Measurements from ENCODE around the gene APBB2.
"Not testable (repeated sequence)": the region's sequence is repeated elsewhere in the genome, so short reads cannot be mapped to it uniquely, and the experiment has no call there.

APBB2 gene

DNA sequence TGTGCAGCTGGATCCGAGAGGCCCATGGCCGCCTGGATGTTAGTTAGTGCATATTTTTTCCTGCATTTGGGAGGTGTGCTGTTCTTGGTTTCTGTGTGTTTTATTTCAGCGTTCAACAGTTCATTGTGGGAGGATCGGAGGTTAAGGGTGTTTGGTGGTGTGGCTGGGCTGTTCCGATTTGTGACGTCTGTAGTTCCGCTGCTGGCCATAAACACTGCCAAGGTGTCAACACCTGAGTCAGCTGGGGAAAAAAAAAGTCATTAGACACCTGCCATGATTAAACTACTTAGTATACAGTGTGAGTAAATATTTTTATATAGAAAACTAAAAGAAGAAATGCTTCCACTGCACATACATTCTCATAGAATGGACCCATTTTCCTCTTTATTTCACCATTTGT, 200.2 kb downstream of the APBB2 start:
- no peak for DNase-seq (ENCODE audit: low read depth)

DNA sequence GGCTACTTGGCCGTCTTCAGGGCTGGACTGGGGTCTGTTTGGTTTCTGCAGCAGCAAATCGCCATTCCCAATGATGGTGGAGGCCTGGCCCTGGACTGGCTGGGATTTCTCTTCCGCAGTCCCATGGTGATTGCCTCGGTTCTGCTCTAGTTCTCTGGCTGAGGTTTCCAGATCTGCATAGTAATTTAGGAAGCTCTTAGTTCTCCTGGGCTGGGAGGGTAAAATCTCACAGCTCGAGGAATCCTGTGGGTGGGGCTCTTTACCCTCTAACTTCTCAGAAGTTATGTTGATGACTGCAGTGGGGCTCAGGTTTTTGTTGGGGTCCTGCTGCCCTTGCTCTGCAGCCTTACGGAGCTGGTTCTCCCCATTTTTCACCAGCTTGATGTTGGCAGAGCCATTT, 200.6 kb downstream of the APBB2 start:
- no peak for DNase-seq (ENCODE audit: low read depth)

DNA sequence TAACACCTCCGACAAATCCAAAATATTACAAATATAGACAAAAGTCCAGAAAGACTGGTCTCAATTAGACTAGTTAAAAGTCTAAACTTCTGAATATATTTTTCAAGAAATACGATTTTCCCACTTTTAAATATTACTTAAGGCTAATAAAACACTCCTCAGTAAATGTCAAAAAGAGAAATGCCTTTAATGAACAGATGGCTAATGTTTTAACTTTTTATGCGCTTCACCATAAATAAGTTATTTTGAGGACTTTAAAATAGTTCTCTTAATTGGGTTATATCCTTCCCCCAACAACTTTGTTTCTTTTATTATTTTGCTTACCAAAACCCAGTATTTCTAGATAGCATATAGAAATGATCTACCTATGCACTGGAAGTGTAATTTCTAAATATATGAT, 201.4 kb downstream of the APBB2 start:
- no peak for DNase-seq (ENCODE audit: low read depth)

DNA sequence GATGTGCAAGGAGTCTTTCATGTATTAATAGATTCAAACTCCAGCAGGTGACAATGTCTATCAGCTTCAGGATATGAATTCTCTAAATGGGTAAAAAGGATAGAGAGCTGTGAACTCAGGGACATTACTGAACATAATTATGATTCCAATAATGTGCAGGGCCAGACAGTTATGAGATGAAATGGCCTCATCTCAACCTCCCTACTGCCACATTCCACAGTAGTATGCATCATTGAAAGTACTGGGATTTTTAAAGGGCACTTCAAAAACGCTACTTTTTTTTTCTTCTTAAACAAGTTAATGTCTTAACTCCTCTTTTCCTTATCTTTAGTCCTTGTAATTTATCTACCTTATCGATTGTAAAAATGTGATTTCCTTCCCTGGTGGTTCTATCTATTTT, 202.0 kb downstream of the APBB2 start:
- no peak for DNase-seq (ENCODE audit: low read depth)

DNA sequence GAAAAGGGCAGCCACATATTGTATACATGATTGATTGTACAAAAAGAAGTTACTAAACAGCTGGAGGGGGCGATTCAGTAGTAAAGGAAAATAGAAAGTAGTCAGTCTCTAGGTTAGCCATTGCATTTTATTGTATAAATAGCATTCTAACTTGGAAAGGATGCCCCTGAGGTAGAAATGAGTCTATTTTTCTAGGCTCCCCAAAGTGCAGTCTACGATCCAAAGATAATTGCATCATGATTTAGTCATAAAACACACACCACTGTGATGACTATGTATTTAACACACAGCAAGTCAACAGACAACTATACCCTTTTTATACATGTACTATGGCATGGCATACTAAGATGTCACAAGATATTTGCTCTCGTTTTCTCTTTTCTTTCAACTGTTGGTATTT, 204.9 kb downstream of the APBB2 start:
- no peak for DNase-seq (ENCODE audit: low read depth)

DNA sequence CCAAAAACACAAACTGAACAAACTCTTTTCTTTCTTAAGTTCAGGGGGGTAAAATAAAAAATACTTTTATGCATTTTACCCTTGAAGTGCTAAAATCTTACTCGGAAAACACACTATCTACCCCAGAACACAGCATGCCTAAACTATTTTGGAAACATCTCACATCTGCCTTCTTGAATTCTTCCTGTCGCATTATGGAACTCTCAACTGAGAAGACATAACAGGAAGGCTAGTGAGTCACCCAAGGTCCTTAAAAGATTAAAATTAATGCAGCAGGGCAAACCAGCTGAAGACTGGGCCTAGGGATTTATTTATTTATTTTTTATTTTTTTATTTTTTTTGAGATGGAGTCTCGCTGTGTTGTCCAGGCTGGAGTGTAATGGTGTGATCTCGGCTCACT, 208.2 kb downstream of the APBB2 start:
- no peak for DNase-seq (ENCODE audit: low read depth)

DNA sequence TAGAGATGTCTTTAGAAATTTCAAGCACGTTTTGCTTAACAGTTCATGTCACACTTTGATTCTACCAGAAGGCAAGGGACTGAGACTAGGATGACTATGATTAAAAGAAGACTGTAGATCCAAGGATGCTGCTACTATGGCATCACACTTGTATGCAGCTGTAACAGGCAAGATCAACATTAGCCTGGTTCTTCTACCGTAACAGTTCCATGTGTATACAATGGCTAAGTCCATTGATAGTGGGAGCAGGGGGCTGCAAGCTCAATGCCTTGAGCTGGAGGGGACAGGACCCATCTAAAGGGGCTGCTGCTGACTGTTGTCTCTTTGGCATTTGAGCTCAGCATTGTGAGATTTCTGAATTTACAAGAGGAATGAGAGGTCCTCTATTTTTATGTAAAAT, 212.0 kb downstream of the APBB2 start:
- DNase-seq (ENCODE audit: low read depth): no peak

DNA sequence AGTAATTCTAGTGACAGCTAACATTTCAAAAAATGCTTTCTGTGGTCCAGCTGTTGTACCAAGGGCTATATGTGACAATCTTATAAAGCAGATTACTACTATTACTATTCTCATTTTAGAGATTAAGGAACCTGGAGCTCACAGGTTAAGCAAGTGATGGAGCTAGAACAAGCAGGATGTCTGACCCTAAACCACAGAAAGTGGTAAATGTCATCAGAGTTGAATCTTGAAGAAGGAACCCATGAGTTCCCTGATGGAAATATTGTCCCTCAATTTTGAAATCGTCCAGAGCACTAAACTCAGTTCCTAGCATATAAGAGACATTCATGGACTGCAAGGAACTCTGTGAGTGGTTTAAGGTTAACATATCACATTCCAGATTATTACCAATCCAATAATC, 214.0 kb downstream of the APBB2 start:
- DNase-seq (ENCODE audit: low read depth): no peak

DNA sequence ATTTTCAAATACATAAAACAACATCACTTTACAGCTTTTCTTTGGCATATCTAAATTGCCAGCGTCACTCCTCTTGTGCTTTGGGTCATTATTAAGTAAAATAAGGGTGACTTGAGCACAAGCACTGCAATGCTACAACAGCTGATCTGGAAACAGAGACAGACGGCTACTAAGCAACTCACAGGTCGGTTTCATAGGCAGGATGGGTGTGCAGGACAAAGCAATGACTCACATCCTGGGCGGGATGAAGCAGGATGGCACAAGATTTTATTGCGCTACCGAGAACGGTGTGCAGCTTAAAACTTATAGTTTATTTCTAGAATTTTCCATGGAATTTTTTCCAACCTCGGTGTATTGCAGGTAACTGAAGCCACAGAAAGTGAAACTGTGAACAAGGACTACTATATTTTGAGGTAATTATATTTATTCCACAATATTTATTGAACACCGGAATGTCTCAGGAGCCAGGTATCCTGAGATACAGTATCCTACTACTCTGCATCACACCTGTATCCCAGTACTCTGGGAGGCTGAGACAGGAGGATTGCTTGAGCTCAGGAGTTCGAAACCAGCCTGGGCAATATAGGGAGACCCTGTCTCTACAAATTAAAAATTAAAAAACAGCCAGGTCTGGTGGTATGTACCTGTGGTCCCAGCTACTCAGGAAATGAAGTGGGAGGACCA, 215.5 kb downstream of the APBB2 start:
- DNase-seq (ENCODE audit: low read depth): no peak

DNA sequence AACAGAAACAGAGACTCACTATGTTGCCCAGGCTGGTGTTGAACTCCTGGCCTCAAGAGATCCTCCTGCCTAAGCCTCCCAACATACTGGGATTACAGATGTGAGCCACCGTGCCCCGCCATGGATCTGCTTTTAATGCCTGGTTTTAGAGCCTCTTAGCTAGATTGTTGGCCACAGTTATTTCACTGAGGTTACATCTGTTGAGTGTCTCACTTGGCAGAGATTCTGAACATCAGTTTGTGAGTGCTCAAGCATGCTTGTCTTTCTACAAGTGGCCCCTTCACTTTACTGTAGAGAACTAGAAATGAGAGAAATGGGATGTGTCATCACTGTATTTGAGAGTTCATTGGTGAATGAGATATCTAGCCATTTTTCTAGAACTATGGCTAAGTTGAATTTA, 218.5 kb downstream of the APBB2 start:
- no peak for DNase-seq (ENCODE audit: low read depth)

DNA sequence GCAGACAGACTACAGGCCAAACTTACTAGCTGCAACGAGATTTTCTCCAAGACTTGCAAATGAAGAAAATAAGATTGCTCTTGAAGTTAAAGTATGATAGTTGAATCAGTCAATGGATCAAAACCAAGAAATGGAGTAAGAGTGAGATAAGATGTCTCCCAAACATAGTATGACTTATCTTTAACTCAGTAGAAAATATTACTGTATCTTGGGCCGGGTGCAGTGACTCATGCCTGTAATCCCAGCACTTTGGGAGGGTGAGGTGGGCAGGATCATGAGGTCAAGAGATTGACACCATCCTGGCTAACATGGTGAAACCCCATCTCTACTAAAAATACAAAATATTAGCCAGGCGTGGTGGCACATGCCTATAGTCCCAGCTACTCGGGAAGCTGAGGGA, 220.0 kb downstream of the APBB2 start:
- not testable (repeated sequence) for DNase-seq (ENCODE audit: low read depth)

DNA sequence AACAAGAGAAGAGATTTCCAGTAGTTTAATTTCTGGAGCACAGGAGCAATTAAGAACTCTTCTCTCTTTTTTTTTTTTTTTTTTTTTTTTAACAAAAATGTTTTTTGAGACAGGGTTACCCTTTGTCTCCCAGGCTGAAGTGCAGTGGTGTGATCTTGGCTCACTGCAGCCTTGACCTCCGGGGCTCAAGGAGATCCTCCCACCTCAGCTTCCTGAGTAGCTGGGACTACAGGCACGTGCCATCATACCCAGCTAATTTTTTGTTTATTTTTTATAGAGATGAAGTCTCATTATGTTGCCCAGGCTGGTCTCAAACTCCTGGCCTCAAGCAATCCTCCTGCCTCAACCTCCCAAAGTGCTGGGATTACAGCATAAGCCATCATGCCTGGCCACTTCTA, 221.0 kb downstream of the APBB2 start:
- DNase-seq (ENCODE audit: low read depth): not testable (repeated sequence)

DNA sequence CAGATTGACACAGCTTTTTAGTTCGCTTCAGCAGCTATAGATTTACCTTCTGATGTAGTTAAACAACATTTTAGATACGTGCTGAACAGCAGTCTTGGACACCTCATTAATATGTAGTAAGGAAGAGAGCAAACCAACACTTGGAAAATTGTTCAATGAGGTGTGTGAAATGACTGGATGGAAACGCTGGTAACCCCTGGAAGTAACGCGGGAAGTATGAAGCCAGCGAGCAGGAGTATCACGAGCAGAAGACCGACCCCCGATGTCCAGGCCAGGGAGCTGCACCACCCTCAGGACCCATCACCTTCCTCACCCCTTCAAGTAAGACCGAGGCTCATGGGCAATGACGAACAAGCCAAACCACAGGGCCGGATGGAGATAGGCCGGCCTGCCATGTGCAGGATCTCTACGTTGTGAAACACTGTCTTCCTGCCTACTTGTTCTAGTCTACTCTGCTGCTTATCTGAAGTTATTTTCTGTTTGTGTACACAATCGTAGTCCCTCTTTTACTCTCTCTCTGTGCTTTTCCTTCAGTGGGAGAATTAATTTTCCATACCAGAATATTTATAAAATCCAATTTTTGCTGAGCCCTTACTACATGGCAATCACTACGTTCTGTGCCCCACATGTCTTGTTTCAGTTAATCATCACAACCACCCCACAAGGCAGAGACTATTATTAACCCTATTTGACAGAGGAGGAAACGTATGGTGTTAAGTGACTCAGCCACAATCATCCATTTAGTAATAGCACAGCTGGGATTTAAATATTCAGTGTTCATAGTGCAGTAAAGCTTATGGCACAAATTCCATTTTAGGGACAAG, 221.7 kb downstream of the APBB2 start:
- no peak for DNase-seq (ENCODE audit: low read depth)

DNA sequence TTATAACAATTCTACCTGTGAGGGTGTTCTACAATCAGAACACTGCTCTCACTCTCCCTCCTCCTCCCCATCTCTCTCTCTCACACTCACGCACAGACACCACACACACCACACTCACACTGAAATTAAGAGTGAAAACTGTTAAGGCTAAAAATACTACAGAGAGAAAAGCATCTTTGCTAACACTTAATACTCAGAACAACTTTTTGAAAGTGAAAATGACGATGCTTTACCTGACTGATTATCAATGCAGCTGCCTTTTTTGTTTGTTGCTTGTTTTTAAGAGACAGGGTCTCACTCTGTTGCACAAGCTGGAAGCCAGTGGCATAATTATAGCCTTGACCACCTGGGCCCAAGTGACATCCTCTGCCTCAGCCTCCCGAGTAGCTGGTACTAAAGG, 222.4 kb downstream of the APBB2 start:
- DNase-seq (ENCODE audit: low read depth): no peak

DNA sequence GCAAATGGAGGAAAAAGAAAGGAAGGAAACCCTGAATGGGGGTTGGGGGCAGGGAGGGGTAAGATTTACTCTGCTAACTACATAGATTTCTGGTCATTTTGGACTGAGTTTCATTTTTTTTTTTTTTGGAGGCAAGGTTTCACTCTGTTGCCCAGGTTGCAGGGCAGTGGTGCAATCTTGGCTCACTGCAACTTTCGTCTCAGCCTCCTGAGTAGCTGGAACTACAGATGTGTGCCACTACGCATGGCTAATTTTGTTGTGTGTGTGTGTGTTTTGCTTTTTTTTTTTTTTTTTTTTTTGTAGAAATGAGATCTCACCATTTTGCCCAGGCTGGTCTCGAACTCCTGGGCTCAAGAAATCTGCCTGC, 223.5 kb downstream of the APBB2 start:
- DNase-seq (ENCODE audit: low read depth): no peak

DNA sequence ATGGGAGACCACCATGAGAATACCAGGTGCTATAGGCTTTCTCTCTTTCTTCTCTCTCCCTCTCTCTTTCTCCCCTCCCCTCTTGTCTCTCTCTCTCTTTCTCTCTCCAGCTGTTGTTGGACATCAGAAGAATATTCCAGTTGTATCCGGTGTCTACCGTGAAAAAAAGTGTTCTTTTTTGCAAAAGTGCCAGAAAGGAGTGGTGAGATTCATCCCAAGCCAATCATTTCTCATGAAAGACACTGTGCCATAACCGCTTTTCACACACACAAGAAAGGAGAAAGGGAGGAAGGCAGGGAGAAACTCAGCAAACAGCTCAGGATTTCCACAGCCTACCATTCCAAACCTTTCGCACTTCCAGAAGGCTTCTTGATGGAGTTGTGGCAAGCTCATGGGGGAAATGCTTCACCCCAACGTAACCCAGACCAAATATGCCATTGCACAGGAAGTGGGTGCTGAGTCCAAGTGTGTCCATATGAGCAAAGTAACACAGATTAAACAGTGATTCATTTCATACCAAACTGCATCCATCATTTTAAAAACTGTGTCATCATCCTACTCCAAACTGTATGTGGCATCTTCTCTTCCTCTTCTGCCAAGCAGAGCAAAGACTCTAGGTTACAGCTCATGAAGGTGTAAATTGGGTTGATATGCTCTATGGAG, 224.0 kb downstream of the APBB2 start:
- DNase-seq (ENCODE audit: low read depth): no peak

DNA sequence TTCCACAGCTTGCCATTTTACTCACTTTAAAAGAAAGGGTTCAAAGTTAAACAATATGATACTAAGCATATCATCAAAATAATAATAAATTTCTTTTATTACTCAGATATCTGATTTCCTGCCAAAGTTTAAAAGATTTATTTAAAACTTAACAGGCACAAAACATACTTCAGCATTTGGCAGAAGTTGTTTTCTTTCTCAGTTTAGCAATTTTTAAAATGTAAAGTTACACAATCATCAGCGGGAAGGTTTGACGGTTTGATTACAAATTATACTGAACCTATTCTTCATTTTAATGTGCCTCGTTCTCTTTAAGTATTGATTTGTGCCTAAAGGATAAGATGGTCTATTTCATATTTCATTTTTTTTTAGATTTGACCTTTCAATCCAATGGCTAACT, 227.2 kb downstream of the APBB2 start:
- DNase-seq (ENCODE audit: low read depth): no peak

DNA sequence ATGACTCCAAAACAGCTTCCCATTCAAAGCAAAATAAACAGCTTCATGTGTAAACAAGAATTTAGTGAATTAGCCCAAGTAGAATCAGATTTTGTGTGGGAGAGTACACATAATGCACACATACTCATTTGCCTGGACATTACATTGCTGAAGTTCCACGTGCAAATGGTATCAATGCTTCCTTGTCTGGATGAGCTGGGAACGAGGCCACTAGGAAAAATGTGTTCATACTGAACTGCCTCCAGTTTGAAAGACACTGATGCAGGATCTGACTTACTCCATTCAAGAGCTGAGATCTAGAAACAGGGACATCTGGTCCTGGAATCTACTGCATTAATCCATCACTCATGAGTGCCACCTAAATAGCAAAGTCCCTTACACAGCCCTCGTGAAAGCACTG, 228.0 kb downstream of the APBB2 start:
- DNase-seq (ENCODE audit: low read depth): no peak

DNA sequence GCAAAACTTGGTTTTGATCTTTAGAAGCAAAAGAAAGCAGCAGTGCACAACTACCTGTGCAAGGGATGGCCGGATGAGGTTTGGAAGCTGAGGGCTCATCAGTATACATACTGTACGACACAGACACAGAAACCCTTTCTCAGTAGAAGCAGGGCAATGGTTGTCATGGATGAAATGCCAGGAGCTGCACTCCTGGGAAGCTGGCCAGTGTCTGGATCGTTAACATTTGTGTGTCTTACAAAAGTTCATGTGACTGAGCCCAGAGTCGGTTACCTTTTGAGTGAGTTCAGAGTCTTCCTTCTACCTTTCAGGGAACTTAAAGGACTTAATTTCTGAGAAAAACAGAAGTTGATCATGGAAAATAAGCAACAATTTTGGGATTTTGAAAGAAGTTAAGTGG, 230.3 kb downstream of the APBB2 start:
- DNase-seq (ENCODE audit: low read depth): no peak

DNA sequence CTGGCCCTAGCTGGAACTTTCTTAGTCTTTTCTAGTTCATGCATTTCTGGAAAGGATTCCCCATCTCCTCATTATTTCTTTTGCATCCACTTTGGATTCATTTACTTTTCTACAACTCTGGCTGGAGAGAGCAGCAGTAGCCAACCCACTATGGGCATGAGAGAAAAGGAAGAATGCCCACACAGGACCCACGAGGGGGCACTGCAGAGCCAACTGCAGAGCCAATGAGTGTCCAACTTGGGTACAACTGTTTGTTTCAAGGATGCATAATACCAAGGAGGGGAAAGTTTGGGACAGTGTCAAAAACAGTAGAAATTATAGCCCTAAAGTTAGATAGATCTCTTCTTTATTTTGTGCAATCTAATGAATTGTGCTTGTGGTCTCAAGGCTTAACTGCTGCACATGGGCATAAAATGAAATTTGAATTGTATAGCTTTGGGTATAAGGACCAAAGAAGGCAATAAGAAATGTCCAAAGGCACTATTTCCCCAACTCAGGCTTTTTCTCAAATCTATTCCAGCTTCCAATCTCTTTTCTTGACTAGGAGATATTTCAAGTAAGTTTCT, 233.9 kb downstream of the APBB2 start:
- no peak for DNase-seq (ENCODE audit: low read depth)

DNA sequence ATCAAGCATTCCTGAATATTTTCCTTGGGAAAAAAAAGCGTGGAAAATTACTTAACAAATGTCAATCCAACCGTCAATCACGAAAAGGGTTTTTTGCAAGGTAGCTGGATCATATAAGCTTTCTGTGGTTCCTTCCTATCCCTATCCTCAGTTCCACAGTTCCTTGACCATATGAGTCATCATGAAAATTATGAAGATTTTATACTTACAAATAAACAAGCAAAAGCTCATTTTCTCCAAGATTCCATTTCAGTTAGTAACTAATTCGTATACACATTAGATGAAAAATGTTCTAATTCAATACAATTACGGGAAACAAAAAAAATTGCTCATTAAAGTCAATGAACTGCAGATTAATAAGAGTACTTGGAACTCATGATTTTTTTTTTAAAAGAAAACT, 235.8 kb downstream of the APBB2 start:
- DNase-seq (ENCODE audit: low read depth): no peak

DNA sequence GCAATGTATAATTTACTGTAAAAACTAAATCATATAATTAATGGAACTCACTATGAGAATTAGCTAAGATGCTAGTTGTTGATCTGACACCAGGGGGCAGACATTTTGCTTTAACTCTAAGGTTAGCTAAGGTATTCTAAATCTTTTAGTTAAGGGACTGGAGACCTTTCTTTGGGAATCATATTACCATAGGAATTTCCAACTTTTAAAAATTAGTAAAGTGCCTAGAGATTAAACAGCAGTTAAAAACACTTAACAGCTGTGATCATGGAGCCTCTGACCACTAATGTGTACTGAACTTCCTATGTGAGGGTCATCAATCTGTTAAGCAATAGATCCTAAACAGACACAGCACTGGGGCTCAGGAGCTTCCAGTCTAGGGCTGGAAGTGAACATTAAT, 238.0 kb downstream of the APBB2 start:
- no peak for DNase-seq (ENCODE audit: low read depth)

DNA sequence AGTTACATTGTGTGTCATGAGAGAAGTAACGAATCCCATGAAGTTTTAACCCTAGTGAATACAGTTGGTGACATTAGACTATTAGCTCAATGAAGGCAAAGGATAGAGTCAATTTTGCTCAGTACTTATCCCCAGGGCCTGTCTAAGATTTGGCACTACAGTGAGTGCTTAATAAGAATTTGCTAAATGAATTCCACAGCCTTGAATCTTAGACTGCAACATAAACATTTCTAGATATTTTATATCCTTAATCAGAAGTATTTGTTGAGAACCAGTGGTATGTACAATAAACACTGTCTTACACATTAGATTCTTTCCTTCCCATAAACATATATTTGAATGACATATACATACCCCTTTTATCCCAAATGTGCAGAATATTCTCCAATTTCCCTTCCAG, 241.6 kb downstream of the APBB2 start:
- no peak for DNase-seq (ENCODE audit: low read depth)
